ENCODE measurements around the gene ZNF710.
"Not testable (repeated sequence)": the region's sequence is repeated elsewhere in the genome, so short reads cannot be mapped to it uniquely, and the experiment has no call there.

Gene ZNF710

GRCh38 chr15:90065682-90066049 lies 64.5 kb downstream of the ZNF710 start:
- TF ChIP-seq CTCF (IDR thresholded peaks at IDR 0.05; ENCODE audit: low read depth, low read length, missing control alignments) = no peak
- Histone ChIP-seq H3K27ac (no peak overlapping the region), H3K4me3 (ENCODE audit: low read depth, low read length) (no peak overlapping the region), H3K27me3 (replicated peaks) (no peaks in the 10 kb centered on the region), H3K36me3 (replicated peaks) (peaks cover 6% of the 10 kb centered on the region)
- in situ Hi-C loops (cut with HindIII; ENCODE audit: low pct_ligation_motif_present, low sequenced_read_pairs) = no loop called here
- no peak for DNase-seq

GRCh38 chr15:90067181-90067952 lies 66.2 kb downstream of the ZNF710 start:
- no peak for TF ChIP-seq CTCF (IDR thresholded peaks at IDR 0.05; ENCODE audit: low read depth, low read length, missing control alignments)
- in situ Hi-C loops (cut with HindIII; ENCODE audit: low pct_ligation_motif_present, low sequenced_read_pairs) = no loop called here

GRCh38 chr15:90067953-90068606 lies 67.0 kb downstream of the ZNF710 start:
- peaks cover 10% of the 10 kb centered on the region for H3K36me3 ChIP-seq (replicated peaks)
- H3K27me3 ChIP-seq (replicated peaks) = no peaks in the 10 kb centered on the region
- no peak for TF ChIP-seq CTCF (IDR thresholded peaks at IDR 0.05; ENCODE audit: low read depth, low read length, missing control alignments)
- in situ Hi-C loops (cut with HindIII; ENCODE audit: low pct_ligation_motif_present, low sequenced_read_pairs) = no loop called here
- no peak overlapping the region for H3K27ac ChIP-seq
- DNase-seq = no peak
- H3K4me3 ChIP-seq (ENCODE audit: low read depth, low read length) = no peak overlapping the region

More at GRCh38 chr15:90067181-90067952, 66.2 kb downstream of the ZNF710 start:
- H3K36me3 ChIP-seq (replicated peaks) = peaks cover 6% of the 10 kb centered on the region
- no peak for DNase-seq
- H3K27me3 ChIP-seq (replicated peaks) = no peaks in the 10 kb centered on the region
- no peak overlapping the region for H3K27ac ChIP-seq
- H3K4me3 ChIP-seq (ENCODE audit: low read depth, low read length) = no peak overlapping the region

GRCh38 chr15:90070623-90071022 lies 69.5 kb downstream of the ZNF710 start:
- DNase-seq; H3K27me3 ChIP-seq (replicated peaks); in situ Hi-C loops (cut with HindIII; ENCODE audit: low pct_ligation_motif_present, low sequenced_read_pairs); H3K27ac ChIP-seq; H3K4me3 ChIP-seq (ENCODE audit: low read depth, low read length): not testable (repeated sequence)
- peaks cover 22% of the 10 kb centered on the region for H3K36me3 ChIP-seq (replicated peaks)

- no peak overlapping the region for H3K27ac ChIP-seq
- H3K4me3 ChIP-seq (ENCODE audit: low read depth, low read length) = no peak overlapping the region
- H3K36me3 ChIP-seq (replicated peaks) = peaks cover 23% of the 10 kb centered on the region
- peak; percentile 84 for DNase-seq
- TF ChIP-seq CTCF (IDR thresholded peaks at IDR 0.05; ENCODE audit: low read depth, low read length, missing control alignments) = peak; percentile 89
- in situ Hi-C loops (cut with HindIII; ENCODE audit: low pct_ligation_motif_present, low sequenced_read_pairs) = no loop called here
- no peaks in the 10 kb centered on the region for H3K27me3 ChIP-seq (replicated peaks)
These were observed 70.2 kb downstream of the ZNF710 start for GRCh38 chr15:90071220-90071807.

- no peak overlapping the region for H3K4me3 ChIP-seq (ENCODE audit: low read depth, low read length)
- H3K36me3 ChIP-seq (replicated peaks) = peaks cover 20% of the 10 kb centered on the region
- H3K27ac ChIP-seq = no peak overlapping the region
- H3K27me3 ChIP-seq (replicated peaks) = no peaks in the 10 kb centered on the region
- DNase-seq = no peak
- no peak for TF ChIP-seq CTCF (IDR thresholded peaks at IDR 0.05; ENCODE audit: low read depth, low read length, missing control alignments)
- in situ Hi-C loops (cut with HindIII; ENCODE audit: low pct_ligation_motif_present, low sequenced_read_pairs) = no loop called here
These were observed 72.0 kb downstream of the ZNF710 start for GRCh38 chr15:90072978-90073640.

Measured in brain microvascular endothelial cell (primary cell).